Measurements from ENCODE around the gene SNAPIN.

SNAPIN gene

DNA sequence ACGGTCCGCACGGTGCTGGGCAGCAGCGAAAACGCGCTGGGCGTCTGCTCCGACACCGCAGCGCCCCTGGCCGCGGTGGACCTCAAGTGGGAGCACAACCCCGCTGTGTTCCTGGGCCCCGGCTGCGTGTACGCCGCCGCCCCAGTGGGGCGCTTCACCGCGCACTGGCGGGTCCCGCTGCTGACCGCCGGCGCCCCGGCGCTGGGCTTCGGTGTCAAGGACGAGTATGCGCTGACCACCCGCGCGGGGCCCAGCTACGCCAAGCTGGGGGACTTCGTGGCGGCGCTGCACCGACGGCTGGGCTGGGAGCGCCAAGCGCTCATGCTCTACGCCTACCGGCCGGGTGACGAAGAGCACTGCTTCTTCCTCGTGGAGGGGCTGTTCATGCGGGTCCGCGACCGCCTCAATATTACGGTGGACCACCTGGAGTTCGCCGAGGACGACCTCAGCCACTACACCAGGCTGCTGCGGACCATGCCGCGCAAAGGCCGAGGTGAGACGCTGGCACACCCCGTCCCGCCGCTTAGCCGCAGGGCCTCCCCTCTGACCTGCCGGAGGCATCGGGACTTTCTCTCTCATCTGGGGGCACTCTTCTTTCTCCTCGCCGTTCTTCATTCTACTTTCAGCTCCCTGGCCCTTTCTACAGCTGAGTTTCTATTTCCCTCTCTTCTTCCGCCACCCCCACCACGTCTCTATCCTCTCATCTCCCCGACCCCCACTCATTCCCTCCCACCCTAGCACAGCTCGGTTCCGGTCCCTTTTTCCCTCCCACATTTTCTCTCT is 21.0 kb downstream of the SNAPIN start:
- DNase-seq = no peak

DNA sequence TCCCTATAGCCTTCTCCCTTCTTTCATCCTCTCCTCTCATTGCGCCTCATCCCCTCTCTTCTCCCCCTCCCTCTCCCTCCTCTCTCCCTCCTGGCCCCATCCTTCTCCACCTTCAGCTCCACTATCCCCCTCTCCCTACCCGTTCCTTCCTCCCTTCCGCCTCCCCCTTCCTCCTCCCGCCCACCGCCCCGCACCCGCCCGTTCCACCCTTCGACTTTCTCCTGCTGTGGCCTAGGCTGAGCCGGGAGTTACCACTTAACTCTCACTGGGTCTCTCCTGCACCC is 21.6 kb downstream of the SNAPIN start:
- no peak for DNase-seq

DNA sequence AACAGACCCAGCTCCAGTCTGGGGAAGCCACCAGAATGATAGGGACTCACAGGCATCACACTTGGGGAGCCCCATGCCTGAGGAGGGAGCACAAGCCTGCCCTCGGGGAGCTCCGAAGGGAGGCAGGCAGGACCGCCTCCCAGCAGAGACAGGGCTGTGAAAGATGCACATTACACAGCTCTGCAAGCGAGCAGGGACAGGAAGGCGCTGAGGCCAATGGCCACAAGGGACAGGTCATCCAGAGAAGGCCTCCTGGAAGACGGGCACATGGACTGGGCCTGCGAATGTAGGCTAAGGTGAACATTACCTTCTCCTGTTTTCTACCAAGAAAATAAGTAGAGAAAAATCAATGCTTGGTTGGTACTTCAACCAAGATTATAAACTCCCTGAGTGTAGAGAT is 24.2 kb downstream of the SNAPIN start:
- DNase-seq = no peak

DNA sequence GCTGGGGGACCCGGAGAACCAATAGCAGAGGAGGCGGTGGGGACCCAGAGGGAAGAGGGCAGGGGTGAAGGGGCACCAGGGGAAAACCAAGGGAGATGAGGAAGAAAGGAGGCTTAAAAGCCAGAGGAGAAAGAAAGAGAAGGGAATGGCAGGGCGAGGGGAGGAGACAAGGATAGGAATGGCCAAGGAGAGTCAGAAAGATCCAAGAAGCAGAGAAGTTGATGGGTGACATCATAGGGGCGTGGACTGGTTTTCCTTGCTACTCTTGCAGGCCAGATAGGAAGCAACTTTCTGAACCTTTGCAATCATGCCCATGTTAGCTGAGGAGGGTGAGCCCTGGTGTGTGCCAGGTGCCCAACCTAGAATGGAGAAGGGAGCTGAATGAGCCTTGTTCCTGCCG is 25.4 kb downstream of the SNAPIN start:
- no peak for DNase-seq

DNA sequence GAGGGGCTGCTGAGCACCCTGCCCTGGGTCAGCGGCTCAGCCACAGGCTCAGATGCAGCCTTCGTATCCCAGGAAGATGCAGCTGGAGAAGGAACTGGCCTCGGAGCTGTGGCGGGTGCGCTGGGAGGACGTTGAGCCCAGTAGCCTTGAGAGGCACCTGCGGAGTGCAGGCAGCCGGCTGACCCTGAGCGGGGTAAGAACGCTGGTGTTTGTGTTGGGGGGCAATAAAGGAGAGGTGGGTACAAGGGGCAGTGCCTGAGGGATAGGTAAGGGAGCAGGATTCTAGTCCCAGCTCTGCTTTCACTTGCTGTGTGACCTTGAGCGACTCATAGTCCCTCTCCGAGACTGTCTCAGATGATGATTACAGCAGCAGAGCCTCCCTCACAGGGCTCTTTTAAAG is 26.4 kb downstream of the SNAPIN start:
- DNase-seq = no peak

DNA sequence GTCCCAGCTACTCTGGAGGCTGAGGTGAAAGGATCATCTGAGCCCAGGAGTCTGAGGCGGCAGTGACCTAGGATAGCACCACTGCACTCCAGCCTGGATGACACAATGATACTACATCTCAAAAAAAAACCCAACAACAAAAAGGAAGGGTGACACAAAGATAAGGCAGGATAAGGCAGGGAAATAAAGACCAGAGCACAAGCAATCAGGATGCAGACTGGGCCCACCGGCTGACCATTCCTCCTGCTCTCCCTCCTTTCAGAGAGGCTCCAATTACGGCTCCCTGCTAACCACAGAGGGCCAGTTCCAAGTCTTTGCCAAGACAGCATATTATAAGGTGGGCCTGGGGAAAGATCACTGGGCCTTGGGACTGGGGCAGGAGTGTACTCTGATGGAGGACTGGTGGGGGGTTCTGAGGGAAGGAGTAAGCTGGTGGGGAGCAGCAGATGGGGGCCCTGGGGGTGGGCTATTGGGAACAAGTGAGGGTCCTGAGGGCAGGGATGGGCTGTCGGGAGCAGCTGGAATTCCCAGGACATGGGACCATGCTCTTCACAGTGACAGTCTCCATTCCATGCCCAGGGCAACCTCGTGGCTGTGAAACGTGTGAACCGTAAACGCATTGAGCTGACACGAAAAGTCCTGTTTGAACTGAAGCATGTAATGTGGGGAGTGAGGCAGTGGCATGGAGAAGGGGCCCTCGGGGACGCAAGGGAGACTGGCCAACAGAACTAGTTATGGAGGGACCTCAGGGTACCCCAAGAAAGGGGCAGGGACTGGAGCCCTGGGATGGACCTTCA is 27.2 kb downstream of the SNAPIN start:
- no peak for DNase-seq

DNA sequence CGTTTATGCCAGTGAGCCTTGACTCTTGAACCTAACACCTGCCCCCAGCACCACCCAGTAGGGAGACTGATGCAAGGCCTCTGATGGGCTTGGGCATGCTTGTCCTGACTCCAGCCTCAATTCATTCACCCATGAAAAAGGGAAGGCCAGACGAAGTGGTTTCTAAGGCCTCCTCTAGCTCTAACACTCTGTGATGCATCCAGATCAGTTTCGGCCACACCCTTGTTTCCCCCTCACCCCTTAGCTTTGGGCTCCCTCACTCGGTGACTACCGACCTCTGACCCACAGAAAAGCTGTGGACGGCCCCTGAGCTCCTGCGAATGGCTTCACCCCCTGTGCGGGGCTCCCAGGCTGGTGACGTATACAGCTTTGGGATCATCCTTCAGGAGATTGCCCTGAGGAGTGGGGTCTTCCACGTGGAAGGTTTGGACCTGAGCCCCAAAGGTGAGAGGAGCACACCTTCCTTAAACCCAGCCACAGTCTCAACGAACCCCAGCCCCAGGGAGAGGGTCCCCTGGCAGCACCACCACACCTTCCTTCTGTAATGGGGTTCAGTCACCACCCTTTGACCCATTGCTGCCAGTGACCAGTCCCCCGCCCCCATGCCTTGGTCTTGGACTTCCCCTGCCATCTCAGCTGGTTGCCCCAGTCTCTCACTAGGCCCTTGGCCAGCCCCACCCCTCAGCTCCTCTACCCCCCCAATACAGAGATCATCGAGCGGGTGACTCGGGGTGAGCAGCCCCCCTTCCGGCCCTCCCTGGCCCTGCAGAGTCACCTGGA is 29.0 kb downstream of the SNAPIN start:
- DNase-seq = no peak

DNA sequence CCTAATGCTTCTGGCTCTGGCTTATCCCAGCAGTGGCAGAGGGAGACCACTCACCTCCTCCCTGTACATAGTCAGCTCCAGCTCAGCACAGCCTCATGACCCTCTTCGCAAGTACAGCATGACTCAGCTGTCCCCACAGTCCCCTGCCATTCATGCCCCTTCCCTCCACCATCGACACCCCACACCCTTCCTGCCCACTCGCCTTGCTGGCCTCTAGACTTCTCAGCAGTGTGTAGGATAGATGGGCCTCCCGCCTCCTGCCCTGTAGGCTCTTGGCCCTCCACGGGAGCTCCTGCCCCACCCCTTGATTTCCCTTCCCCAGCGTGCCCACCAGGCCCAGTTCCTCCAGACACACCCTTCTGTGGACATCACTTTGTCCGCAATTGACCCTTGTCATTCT is 29.8 kb downstream of the SNAPIN start:
- DNase-seq = no peak

DNA sequence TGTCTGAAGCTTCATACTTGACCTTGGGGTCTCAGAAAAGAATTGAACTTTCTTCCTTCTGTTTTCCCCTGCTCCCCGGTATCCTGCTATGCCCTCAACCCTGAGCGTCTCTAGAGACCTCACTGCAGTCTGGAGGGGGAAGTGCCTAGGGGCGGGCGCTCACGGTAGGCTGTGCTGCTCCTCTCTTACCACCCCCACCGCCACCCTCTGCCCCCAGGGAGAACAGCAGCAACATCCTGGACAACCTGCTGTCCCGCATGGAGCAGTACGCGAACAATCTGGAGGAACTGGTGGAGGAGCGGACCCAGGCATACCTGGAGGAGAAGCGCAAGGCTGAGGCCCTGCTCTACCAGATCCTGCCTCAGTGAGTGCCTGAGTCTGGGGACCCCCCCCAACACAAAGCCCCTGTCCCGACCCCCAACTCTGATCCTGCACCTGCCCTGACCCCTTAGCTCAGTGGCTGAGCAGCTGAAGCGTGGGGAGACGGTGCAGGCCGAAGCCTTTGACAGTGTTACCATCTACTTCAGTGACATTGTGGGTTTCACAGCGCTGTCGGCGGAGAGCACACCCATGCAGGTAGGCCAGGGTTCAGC is 30.3 kb downstream of the SNAPIN start:
- no peak for DNase-seq

DNA sequence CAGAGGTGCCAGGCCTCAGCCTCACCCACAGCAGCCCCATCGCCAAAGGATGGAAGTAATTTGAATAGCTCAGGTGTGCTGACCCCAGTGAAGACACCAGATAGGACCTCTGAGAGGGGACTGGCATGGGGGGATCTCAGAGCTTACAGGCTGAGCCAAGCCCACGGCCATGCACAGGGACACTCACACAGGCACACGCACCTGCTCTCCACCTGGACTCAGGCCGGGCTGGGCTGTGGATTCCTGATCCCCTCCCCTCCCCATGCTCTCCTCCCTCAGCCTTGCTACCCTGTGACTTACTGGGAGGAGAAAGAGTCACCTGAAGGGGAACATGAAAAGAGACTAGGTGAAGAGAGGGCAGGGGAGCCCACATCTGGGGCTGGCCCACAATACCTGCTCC is 35.0 kb downstream of the SNAPIN start:
- DNase-seq = no peak

DNA sequence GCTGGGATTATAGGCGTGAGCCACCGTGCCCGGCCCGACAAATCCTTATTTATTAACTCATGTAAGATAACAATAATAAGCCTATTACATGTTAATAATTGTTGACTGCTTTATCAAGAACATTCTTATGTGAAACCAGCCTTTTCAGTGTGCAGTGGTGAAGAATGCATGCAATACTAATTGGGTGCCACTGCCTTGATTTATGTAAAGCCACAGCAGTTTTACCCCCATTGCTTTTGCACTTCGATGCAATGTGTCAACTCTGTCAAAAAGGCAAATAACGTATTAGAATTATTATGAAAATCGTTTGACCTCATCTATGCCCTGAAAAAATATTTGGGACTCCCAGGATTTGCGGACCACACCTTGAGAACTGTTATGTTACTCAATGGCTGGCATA is 38.2 kb downstream of the SNAPIN start:
- no peak for DNase-seq

DNA sequence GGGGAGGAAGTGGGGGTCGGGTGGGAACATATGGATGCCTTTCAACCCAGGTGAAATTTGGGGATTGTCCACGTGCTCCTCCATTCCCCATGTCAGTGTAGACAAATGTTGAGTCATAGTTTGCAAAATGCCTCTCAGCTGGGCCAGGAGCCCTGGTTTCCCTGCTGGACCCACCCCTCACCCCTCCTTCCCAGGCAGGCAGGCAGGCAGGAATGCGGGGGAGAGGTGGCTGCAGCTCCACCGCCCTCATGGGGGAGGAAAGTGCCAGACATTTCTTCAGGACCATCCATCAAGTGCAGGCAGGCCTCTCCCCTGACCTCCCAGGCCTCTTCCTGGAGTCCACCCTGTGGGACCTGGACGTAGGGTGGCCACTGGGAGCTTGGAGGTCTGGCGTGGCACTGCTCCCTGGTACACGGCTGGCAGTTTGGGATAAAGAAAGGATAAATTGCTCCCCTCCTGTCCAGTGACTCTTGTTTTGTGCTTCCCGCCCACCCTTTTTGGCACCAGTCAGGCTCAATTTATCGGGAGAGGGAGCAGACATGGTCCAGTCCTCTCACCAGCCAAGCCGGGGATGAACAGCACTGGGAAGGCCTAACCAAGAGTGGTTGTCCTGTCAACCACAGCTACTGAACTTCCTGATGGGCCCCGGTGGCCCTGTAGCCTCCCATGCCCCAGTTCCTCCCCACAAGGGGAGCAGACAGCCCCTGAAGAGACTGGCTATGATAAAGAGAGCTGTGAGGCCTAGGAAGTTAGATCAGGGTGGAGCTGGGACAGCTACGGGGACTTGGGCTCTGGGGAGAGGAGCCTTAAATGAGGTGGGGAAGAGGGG is 38.9 kb downstream of the SNAPIN start:
- DNase-seq = no peak

DNA sequence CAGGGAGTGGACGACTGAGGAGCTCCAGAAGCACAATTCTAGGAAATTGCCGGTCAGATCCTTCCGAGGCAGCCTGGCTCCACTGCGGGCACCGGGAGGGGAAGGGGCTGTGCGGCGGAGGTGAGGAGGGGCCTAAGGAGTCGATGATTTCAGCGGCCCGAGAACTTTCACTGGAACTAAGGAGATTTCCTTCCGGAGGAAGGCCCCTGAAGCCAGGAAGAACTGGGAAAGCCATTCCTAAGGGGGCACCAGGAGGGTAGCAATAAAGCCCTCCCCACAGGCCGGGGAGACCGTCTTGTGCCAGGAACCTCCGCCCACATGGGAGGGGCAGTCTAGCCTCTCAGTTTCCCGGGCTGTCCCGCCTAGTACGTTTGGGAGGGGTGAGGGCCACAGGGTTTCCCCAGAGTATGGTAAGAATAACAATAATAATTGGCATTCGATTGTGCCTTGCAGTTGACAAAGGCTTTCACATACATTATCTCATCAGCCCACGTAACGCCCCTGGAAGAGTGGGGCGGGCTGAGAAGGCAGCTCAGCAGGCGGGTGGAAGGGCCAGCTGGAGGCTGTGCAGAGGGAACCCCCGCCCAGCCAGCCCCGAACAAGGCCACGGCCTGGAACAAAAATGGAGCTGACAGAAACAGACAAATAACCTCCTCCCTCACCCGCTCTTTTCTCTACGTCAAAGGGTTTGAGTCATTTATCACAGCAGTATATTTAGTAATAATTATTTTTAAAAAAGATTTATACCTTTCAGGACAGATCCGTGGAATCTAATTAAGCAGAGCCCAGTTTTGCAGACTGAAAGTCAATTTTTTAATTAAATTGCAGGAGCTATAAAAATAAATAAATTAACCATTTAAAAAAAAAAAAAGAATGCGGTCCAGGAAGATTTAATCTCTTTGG is 39.8 kb downstream of the SNAPIN start:
- DNase-seq = no peak

DNA sequence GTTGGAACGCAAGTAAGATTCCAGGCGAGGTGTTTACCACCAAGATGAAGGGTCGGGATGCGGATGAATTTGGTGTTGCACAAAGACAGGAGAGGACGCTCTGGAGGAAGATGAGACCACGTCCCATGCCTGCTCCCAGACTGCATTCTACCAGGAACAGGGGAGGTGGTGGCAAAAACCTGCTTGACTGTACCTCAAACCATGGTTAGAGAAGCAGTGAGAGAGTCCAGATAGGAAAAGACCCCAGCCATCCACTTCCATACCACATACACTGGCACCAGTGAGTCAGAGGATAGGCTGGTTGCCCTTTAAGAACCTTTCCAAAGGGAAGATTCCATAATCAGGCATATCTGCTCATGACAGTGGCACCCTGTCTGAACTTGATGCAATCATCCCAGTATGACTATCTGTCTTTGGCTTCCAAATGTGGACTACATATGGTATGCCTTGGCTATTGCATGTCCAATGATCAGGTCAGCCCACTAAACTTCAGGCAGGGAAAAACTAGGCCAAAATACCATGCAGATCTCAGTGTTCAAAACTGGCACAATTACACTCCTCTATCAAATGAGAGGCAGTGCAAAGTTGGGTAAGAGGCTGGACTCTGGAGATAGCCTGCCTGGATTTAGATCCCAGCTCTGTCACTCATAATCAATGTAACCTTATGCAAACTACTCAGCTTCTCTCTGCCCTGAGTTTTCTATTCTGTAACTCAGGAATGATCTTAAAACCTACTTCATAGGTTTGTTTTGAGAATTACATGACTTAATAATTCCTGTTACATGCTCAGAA is 40.6 kb downstream of the SNAPIN start:
- DNase-seq = no peak

DNA sequence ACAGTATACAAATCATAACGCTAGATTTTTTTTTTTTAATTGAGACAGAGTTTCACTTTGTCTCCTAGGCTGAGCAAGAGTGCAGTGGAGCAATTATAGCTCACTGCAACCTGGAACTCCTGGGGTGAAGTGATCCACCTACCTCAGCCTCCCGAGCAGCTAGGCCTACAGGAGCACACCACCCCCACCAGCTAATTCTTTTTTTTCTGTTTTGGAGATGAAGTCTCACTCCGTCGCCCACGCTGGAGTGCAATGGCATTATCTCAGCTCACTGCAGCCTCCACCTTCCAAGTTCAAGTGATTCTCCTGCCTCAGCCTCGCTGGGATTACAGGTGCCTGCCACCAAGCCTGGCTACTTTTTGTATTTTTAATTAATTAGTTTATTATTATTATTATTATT is 41.3 kb downstream of the SNAPIN start:
- DNase-seq = no peak

DNA sequence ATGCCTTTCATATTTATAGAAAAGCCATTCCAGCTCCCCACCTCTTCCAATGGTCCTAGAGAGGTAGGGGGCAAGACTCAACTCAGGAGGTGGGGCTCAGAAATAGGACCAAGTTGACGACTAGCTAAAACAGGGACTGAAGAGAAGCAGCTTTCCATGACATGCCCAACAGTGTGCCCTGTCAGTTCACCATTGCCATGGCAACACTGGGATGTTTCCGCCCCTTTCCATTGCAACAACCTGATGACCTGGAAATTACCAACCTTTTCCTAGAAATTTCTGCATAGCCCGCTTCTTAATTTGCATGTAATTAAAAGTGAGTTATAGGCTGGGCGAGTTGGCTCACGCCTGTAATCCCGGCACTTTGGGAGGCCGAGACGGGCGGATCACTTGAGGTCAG is 47.0 kb downstream of the SNAPIN start:
- DNase-seq = no peak

DNA sequence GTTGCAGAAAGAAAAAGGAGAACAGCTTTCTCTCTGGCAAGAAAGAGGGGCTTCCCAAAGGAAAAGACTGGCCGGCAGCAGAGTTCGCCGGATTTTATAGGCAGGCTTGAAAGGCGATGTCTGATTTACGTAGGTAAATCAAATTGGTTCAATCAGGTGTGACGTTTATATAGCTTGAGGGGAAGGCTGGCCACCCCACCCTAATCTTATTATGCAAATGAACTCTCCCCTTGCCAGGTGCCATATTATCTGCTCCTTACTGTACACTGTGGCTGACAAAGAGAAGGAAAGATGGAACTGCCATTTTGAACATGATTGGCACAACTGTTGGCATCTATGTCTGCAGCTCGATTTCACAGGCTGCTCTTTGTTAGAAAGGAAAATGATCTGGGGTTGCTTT is 52.5 kb downstream of the SNAPIN start:
- no peak for DNase-seq

All from stimulated activated CD4-positive, alpha-beta T cell treated with anti-CD3 and anti-CD28 coated beads, Interleukin-1b, Interleukin-23, amount 100 ng/mL, for 48 hours (primary cell).